Measurements from ENCODE around the gene MERTK. TPM values are rescaled to one million over a fixed set of nuclear protein-coding genes. Genes with fewer than 3 reads are reported as not detected.

MERTK gene
- total RNA-seq, 2 donors from 2014 or later: 22.2 to 43.6 TPM

DNA sequence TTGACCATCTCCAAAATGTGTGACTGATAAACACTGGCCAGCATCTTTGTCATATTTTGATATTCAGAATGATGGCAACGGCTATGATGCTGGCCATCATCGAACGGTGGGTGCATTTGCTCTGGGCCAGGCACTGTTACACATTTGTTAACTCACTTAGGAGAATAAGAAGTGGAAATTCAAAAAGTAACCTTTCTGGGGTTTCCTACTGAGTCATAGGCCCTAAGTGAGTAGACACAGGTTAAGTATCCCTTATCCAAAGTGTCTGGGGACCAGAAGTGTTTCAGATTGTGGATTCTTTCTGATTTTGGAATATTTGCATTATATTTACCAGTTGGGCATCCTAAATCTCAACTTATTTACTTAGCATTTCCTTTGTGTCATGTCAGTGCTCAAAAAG is 92.0 kb downstream of the MERTK start:
- no peak for DNase-seq (ENCODE audit: low spot score)
- WGBS: 98% methylated on average over 3 of the region's 3 CpGs
- intact Hi-C loops (cut with DNase I): no loop called here
- TF ChIP-seq, protein P1, sequence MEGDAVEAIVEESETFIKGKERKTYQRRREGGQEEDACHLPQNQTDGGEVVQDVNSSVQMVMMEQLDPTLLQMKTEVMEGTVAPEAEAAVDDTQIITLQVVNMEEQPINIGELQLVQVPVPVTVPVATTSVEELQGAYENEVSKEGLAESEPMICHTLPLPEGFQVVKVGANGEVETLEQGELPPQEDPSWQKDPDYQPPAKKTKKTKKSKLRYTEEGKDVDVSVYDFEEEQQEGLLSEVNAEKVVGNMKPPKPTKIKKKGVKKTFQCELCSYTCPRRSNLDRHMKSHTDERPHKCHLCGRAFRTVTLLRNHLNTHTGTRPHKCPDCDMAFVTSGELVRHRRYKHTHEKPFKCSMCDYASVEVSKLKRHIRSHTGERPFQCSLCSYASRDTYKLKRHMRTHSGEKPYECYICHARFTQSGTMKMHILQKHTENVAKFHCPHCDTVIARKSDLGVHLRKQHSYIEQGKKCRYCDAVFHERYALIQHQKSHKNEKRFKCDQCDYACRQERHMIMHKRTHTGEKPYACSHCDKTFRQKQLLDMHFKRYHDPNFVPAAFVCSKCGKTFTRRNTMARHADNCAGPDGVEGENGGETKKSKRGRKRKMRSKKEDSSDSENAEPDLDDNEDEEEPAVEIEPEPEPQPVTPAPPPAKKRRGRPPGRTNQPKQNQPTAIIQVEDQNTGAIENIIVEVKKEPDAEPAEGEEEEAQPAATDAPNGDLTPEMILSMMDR (IDR thresholded peaks at IDR 0.05): no peak
- TF ChIP-seq POLR2AphosphoS5 (IDR thresholded peaks at IDR 0.05): no peak
- TF ChIP-seq POLR2A (IDR thresholded peaks at IDR 0.05): no peak
- Histone ChIP-seq H3K27ac (no peak overlapping the region), H3K4me1 (replicated peaks) (no peaks in the 10 kb centered on the region), H3K36me3 (peaks cover 0 to under 1% of the 10 kb centered on the region in 2 donors), H3K4me3 (no peak overlapping the region), H3K27me3 (replicated peaks; ENCODE audit: insufficient read depth) (no peaks in the 10 kb centered on the region), H3K9me3 (no peaks in the 10 kb centered on the region)

- peaks cover 0 to 3% of the 10 kb centered on the region in 2 donors for H3K36me3 ChIP-seq
- TF ChIP-seq POLR2AphosphoS5 (IDR thresholded peaks at IDR 0.05) (no peak), POLR2A (IDR thresholded peaks at IDR 0.05) (no peak)
- TF ChIP-seq, protein P1 (IDR thresholded peaks at IDR 0.05): no peak
- H3K4me1 ChIP-seq (replicated peaks): no peaks in the 10 kb centered on the region
- H3K4me3 ChIP-seq: no peak overlapping the region
- no peaks in the 10 kb centered on the region for H3K27me3 ChIP-seq (replicated peaks; ENCODE audit: insufficient read depth)
- H3K27ac ChIP-seq: no peak overlapping the region
- no peaks in the 10 kb centered on the region for H3K9me3 ChIP-seq
- intact Hi-C loops (cut with DNase I): no loop called here
- DNase-seq (ENCODE audit: low spot score): no peak
- 90% methylated on average over 7 of the region's 7 CpGs for WGBS
Observed at GRCh38 chr2:111990856-111991255, 92.4 kb downstream of the MERTK start.

GRCh38 chr2:111994042-111994441 is 95.6 kb downstream of the MERTK start:
- no peak overlapping the region for H3K4me3 ChIP-seq
- no peaks in the 10 kb centered on the region for H3K9me3 ChIP-seq
- TF ChIP-seq POLR2A (IDR thresholded peaks at IDR 0.05): no peak
- TF ChIP-seq, protein P1 (IDR thresholded peaks at IDR 0.05): no peak
- no peak for TF ChIP-seq POLR2AphosphoS5 (IDR thresholded peaks at IDR 0.05)
- WGBS: 93% methylated on average over 8 of the region's 8 CpGs
- H3K4me1 ChIP-seq (replicated peaks): no peaks in the 10 kb centered on the region
- H3K27ac ChIP-seq: no peak overlapping the region
- no peak for DNase-seq (ENCODE audit: low spot score)
- intact Hi-C loops (cut with DNase I): no loop called here
- H3K27me3 ChIP-seq (replicated peaks; ENCODE audit: insufficient read depth): no peaks in the 10 kb centered on the region
- H3K36me3 ChIP-seq: peaks cover 0 to 3% of the 10 kb centered on the region in 2 donors

DNA sequence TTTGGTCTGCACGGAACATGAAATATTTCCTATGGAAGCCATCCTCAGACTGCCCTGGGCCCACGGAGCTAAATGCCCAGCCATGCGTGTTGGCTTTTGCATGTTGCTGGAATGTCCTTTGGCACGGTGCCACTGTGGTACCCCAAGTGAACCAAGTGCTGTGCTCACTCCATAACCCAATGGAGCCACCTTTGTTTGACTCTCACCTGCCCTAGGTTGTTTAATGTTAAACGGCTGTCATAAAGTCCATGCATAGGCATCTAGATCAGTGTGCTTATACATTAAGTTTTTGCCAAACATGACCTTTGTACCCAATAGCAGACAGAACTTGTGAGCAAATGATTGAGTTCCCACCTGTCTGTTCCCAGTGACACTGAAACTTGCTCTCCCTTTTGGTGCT is 96.7 kb downstream of the MERTK start:
- H3K27me3 ChIP-seq (replicated peaks; ENCODE audit: insufficient read depth): no peaks in the 10 kb centered on the region
- H3K4me3 ChIP-seq: no peak overlapping the region
- H3K36me3 ChIP-seq: peaks cover 0 to 3% of the 10 kb centered on the region in 2 donors
- intact Hi-C loops (cut with DNase I): no loop called here
- no peak for DNase-seq (ENCODE audit: low spot score)
- TF ChIP-seq POLR2AphosphoS5 (IDR thresholded peaks at IDR 0.05) (no peak), POLR2A (IDR thresholded peaks at IDR 0.05) (no peak)
- TF ChIP-seq, protein P1 (IDR thresholded peaks at IDR 0.05): no peak
- H3K9me3 ChIP-seq: no peaks in the 10 kb centered on the region
- 96% methylated on average over 5 of the region's 5 CpGs for WGBS
- no peaks in the 10 kb centered on the region for H3K4me1 ChIP-seq (replicated peaks)
- H3K27ac ChIP-seq: no peak overlapping the region

DNA sequence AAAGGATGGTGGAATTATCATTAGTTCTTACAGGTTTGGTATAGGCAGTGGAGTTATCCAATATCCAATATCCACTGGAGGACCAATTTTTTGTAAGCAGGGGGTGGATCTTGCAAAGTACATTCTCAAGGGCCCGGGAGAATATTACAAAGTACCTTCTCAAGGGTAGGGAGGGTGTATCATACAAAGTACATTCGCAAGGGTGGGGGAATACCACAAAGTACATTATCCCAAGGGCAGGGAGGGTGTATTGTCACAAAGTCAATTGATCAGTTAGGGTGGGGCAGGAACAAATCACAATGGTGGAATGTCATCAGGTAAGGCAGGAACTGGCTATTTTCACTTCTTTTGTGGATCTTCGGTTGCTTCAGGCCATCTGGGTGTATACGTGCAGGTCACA is 101.4 kb downstream of the MERTK start:
- no peak overlapping the region for H3K27ac ChIP-seq
- peaks cover 0 to 3% of the 10 kb centered on the region in 2 donors for H3K36me3 ChIP-seq
- intact Hi-C loops (cut with DNase I): no loop called here
- H3K9me3 ChIP-seq: no peaks in the 10 kb centered on the region
- no peak overlapping the region for H3K4me3 ChIP-seq
- 74% methylated on average over 4 of the region's 4 CpGs for WGBS
- H3K4me1 ChIP-seq (replicated peaks): no peaks in the 10 kb centered on the region
- TF ChIP-seq POLR2AphosphoS5 (IDR thresholded peaks at IDR 0.05): no peak
- TF ChIP-seq POLR2A (IDR thresholded peaks at IDR 0.05): no peak
- TF ChIP-seq, protein P1 (IDR thresholded peaks at IDR 0.05): no peak
- no peaks in the 10 kb centered on the region for H3K27me3 ChIP-seq (replicated peaks; ENCODE audit: insufficient read depth)
- no peak for DNase-seq (ENCODE audit: low spot score)
